SK-N-SH (cell line): ENCODE results near the gene OPCML. TPM values are rescaled to one million over a fixed set of nuclear protein-coding genes. Genes with fewer than 3 reads are reported as not detected.

Experiments used
- CTCF ChIA-PET: fragments of 300-600, 350-600 bp; formaldehyde crosslinking; extraction: SDS; loops from one replicate; lab custom pipeline; 2021; lab: Yijun Ruan, JAX
- POLR2A ChIA-PET: fragments of 350-600 bp; sonication (Branson Sonifier 250); formaldehyde crosslinking; extraction: SDS; loops from one replicate; lab custom pipeline; 2020; ENCODE audit warnings: antibody characterized with exemption, inconsistent platforms; lab: Yijun Ruan, JAX
- DNase-seq: peaks from one replicate; pipeline ENCODE4 v3.0.0; 2012
- H2AFZ ChIP-seq: fragments of 200-600 bp; sonication (generic); 2 replicates; pipeline ENCODE4 v1.8.1; 2016; ENCODE audit warnings: antibody characterized with exemption, mild to moderate bottlenecking, low read depth
- H3F3A ChIP-seq: fragments of 200-600 bp; sonication (generic); replicated peaks from 2 replicates; pipeline ENCODE3; 2016; ENCODE audit warnings: antibody characterized with exemption, mild to moderate bottlenecking; ENCODE audit not compliant: insufficient read depth
- H3K27ac ChIP-seq, 2 experiments: fragments of 200-500 bp in 1 of 2; fragments of 200-600 bp in 1 of 2; sonication (Bioruptor generic) in 1 of 2; sonication (generic), shearing (Covaris generic) in 1 of 2; 2 replicates each; pipeline versions ENCODE4 v1.5.1 to v1.6.1; 2014 to 2016; ENCODE audit warnings: low read depth in 2 of 2, inconsistent platforms in 1 of 2, low read length in 1 of 2, mild to moderate bottlenecking in 1 of 2, mixed read lengths in 1 of 2
- H3K27me3 ChIP-seq: fragments of 200-600 bp; sonication (generic), shearing (Covaris generic); 2 replicates; pipeline ENCODE4 v1.6.1; 2016; ENCODE audit warnings: mixed run types; ENCODE audit not compliant: insufficient read depth
- H3K36me3 ChIP-seq, 2 experiments: fragments of 200-500 bp in 1 of 2; fragments of 200-600 bp in 1 of 2; sonication (Bioruptor generic) in 1 of 2; sonication (generic) in 1 of 2; replicated peaks in 1 of 2; 2 replicates each; pipeline versions ENCODE3 to v1.5.1; 2014 to 2016; ENCODE audit warnings: low read length in 1 of 2, mild to moderate bottlenecking in 1 of 2; ENCODE audit not compliant: insufficient read depth in 2 of 2, control insufficient read depth in 1 of 2
- H3K4me1 ChIP-seq, 2 experiments: fragments of 200-500 bp in 1 of 2; fragments of 200-600 bp in 1 of 2; sonication (Bioruptor generic) in 1 of 2; sonication (generic), shearing (Covaris generic) in 1 of 2; 2 replicates each; pipeline versions ENCODE4 v1.5.1 to v1.6.1; 2014 to 2016; ENCODE audit warnings: low read depth in 1 of 2, low read length in 1 of 2, mixed run types in 1 of 2; ENCODE audit not compliant: insufficient read depth in 2 of 2, control insufficient read depth in 1 of 2
- H3K4me2 ChIP-seq: fragments of 200-600 bp; sonication (generic), shearing (Covaris generic); 2 replicates; pipeline ENCODE4 v1.6.1; 2017; ENCODE audit warnings: mixed run types
- H3K4me3 ChIP-seq, 2 experiments: fragments of 200-500 bp in 1 of 2; fragments of 200-600 bp in 1 of 2; sonication (Bioruptor generic) in 1 of 2; sonication (generic), shearing (Covaris generic) in 1 of 2; 2 replicates each; pipeline versions ENCODE4 v1.5.1 to v1.8.1; 2014 to 2016; ENCODE audit warnings: low read depth in 2 of 2, inconsistent platforms in 1 of 2, low read length in 1 of 2, mild to moderate bottlenecking in 1 of 2, mixed read lengths in 1 of 2, moderate library complexity in 1 of 2
- H3K79me2 ChIP-seq: fragments of 200-600 bp; sonication (generic); 2 replicates; pipeline ENCODE4 v1.8.1; 2017; ENCODE audit warnings: mild to moderate bottlenecking; ENCODE audit not compliant: insufficient read depth
- H3K9ac ChIP-seq: fragments of 200-600 bp; sonication (generic); 2 replicates; pipeline ENCODE4 v1.6.1; 2017; ENCODE audit warnings: mixed run types
- H3K9me2 ChIP-seq: fragments of 200-600 bp; sonication (generic); 2 replicates; pipeline ENCODE4 v1.6.1; 2017; ENCODE audit warnings: mixed run types
- H3K9me3 ChIP-seq: fragments of 200-600 bp; sonication (generic); 2 replicates; pipeline ENCODE4 v1.6.1; 2017; ENCODE audit warnings: mixed run types, mild to moderate bottlenecking, moderate library complexity
- H4K20me1 ChIP-seq: fragments of 200-600 bp; sonication (generic); 2 replicates; pipeline ENCODE4 v1.6.1; 2017; ENCODE audit warnings: mild to moderate bottlenecking, mixed run types; ENCODE audit not compliant: insufficient read depth
- CTCF ChIP-seq: fragments of 200-600 bp; sonication (generic); IDR thresholded peaks from 2 replicates; pipeline ENCODE4 v1.6.1; 2017; ENCODE audit warnings: antibody characterized with exemption, mild to moderate bottlenecking, moderate library complexity
- ELF1 ChIP-seq: IDR thresholded peaks from 2 replicates; pipeline ENCODE4 v1.4.0; 2012
- EP300 ChIP-seq, 2 experiments: IDR thresholded peaks; 2 replicates each; pipeline versions ENCODE4 v1.4.0 to v1.6.1; 2012; ENCODE audit warnings: borderline replicate concordance in 1 of 2, low read depth in 1 of 2, low read length in 1 of 2
- FOSL2 ChIP-seq: IDR thresholded peaks from 2 replicates; pipeline ENCODE4 v1.4.0; 2012; ENCODE audit warnings: low read depth, mild to moderate bottlenecking, moderate library complexity, borderline replicate concordance
- FOXJ3 ChIP-seq: sonication (generic); formaldehyde crosslinking; IDR thresholded peaks from 2 replicates; pipeline ENCODE4 v1.5.1; 2020; ENCODE audit warnings: mild to moderate bottlenecking, missing genetic modification reagents
- GATA2 ChIP-seq: sonication (generic); formaldehyde crosslinking; IDR thresholded peaks from 2 replicates; pipeline ENCODE4 v1.5.0; 2020; ENCODE audit warnings: mild to moderate bottlenecking, missing genetic modification reagents
- JUND ChIP-seq: IDR thresholded peaks from 2 replicates; pipeline ENCODE4 v1.4.0; 2012
- MXI1 ChIP-seq: IDR thresholded peaks from 2 replicates; pipeline ENCODE4 v1.6.1; 2012; ENCODE audit warnings: mild to moderate bottlenecking, low read depth, low read length, improper control_type of control experiment
- NFIC ChIP-seq: IDR thresholded peaks from 2 replicates; pipeline ENCODE4 v1.4.0; 2012; ENCODE audit warnings: borderline replicate concordance
- NRF1 ChIP-seq: IDR thresholded peaks from 2 replicates; pipeline ENCODE4 v1.6.1; 2012; ENCODE audit warnings: low read depth, mild to moderate bottlenecking, low read length
- PBX3 ChIP-seq: IDR thresholded peaks from 2 replicates; pipeline ENCODE4; 2012
- POLR2AphosphoS5 ChIP-seq: IDR thresholded peaks from 2 replicates; pipeline ENCODE4 v1.6.1; 2012; ENCODE audit warnings: low read depth, low read length
- RAD21 ChIP-seq: IDR thresholded peaks from 2 replicates; pipeline ENCODE4 v1.6.1; 2012; ENCODE audit warnings: mild to moderate bottlenecking, low read length
- RFX5 ChIP-seq: IDR thresholded peaks from 2 replicates; pipeline ENCODE4 v1.6.1; 2012; ENCODE audit warnings: mild to moderate bottlenecking, improper control_type of control experiment, low read length
- RXRA ChIP-seq: IDR thresholded peaks from 2 replicates; pipeline ENCODE4 v1.4.0; 2012; ENCODE audit warnings: low read depth, mild to moderate bottlenecking, borderline replicate concordance
- SIN3A ChIP-seq: IDR thresholded peaks from 2 replicates; pipeline ENCODE4 v1.6.1; 2012; ENCODE audit warnings: low read depth, mild to moderate bottlenecking, low read length, moderate library complexity, borderline replicate concordance
- TAF1 ChIP-seq: IDR thresholded peaks from 2 replicates; pipeline ENCODE4 v1.6.1; 2012; ENCODE audit warnings: low read depth, mild to moderate bottlenecking, low read length, moderate library complexity, borderline replicate concordance
- TCF12 ChIP-seq: IDR thresholded peaks from 2 replicates; pipeline ENCODE4 v1.4.0; 2012
- TEAD4 ChIP-seq: IDR thresholded peaks from 2 replicates; pipeline ENCODE4 v1.4.0; 2012; ENCODE audit warnings: mild to moderate bottlenecking, borderline replicate concordance; ENCODE audit not compliant: insufficient read depth
- ZBTB33 ChIP-seq: IDR thresholded peaks from 2 replicates; pipeline ENCODE4 v1.4.0; 2012; ENCODE audit warnings: low read depth, borderline replicate concordance
- WGBS: methylation state at CpG from one replicate; pipeline ENCODE4 v1.1.6; 2017; ENCODE audit warnings: low lambda C conversion rate; 5-methylcytosine and 5-hydroxymethylcytosine counted together
- polyA plus RNA-seq, 3 experiments: library from polyadenylated mRNA; depleted of rRNA; stranded (reverse); fragments of >200 nt; gene quantifications; 2 replicates each; pipeline ENCODE4 v1.2.3, GENCODE V29; 2012
- TF ChIP-seq, protein P1 (sequence below): fragments of 150-350 bp; IDR thresholded peaks from 2 replicates; pipeline ENCODE4 v1.6.1; 2016; ENCODE audit warnings: mild to moderate bottlenecking, low read depth, low read length

OPCML gene
- polyA plus RNA-seq, 1 of the 3 experiments (the other 2 are of a cell fraction): not detected

DNA sequence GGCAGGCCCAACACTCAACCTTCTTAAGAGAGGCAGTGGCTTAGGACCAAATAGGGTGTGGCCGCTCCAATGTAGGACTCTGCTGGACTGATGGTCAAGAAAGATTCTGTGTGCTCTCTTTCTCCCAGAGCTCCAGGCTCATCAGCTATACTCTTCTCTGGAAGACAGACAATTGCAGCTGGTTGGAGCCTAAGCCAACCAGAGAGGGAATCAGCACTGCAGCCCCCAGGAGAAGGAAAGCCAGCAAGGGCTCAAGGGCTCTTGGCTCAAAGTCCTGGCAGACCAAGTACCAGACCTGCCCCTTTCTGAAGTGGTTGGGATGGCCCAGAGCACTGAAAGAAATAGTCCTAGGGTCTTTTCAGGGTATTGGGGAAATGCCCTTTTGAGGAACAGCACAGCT lies 1084.5 kb downstream of the OPCML start:
- Histone ChIP-seq H3K36me3 (no peaks in the 10 kb centered on the region), H3K9ac (no peak overlapping the region), H3K9me3 (no peaks in the 10 kb centered on the region), H3K27me3 (no peaks in the 10 kb centered on the region), H3K9me2 (no peaks in the 10 kb centered on the region), H2AFZ (no peak overlapping the region), H3F3A (no peaks in the 10 kb centered on the region), H3K4me3 (no peak overlapping the region), H3K4me1 (no peaks in the 10 kb centered on the region; a peak in 1 of 4 replicates), H3K79me2 (no peaks in the 10 kb centered on the region), H4K20me1 (no peaks in the 10 kb centered on the region), H3K27ac (no peak overlapping the region), H3K4me2 (no peak overlapping the region)
- ChIA-PET CTCF (interaction anchor here (0.6 kb wide), 1 partner anchor 59 kb away, joined by 3 read pairs; no protein-coding TSS in a partner anchor), POLR2A (no interaction called here)
- no peak for TF ChIP-seq TEAD4
- TF ChIP-seq, protein P1, sequence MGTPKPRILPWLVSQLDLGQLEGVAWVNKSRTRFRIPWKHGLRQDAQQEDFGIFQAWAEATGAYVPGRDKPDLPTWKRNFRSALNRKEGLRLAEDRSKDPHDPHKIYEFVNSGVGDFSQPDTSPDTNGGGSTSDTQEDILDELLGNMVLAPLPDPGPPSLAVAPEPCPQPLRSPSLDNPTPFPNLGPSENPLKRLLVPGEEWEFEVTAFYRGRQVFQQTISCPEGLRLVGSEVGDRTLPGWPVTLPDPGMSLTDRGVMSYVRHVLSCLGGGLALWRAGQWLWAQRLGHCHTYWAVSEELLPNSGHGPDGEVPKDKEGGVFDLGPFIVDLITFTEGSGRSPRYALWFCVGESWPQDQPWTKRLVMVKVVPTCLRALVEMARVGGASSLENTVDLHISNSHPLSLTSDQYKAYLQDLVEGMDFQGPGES: no peak
- no peak for TF ChIP-seq TAF1
- TF ChIP-seq TCF12: no peak
- TF ChIP-seq JUND: no peak
- no peak for TF ChIP-seq PBX3
- no peak for TF ChIP-seq GATA2
- TF ChIP-seq ZBTB33: no peak
- no peak for TF ChIP-seq SIN3A
- TF ChIP-seq ELF1: no peak
- no peak for TF ChIP-seq RAD21
- no CpG with 5 or more reads among the region's 1 CpG for WGBS
- DNase-seq: no peak

DNA sequence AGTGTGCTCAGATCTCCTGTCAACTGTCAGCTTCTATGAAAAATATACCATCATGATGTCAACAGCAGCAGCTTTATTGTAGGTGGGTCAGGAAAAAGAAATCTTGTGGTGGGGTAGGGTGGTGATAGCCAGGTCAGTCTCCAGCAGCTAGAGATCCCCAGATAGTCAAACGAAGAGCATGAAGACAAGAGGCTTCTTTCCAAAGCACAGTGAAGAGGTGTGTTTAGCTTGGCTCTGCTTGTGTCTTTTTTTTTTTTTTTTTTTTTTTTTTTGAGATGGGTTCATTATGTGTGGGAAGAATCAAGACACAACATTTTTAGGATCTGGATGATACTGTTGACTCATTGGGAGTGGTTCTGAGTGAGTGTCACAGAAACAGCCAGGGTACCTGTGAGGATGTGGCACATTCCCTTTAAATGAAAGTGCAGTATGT lies 1086.4 kb downstream of the OPCML start:
- H3K27me3 ChIP-seq: no peaks in the 10 kb centered on the region
- no peak overlapping the region for H3K9ac ChIP-seq
- CTCF ChIA-PET: interaction anchor here (0.7 to 1.3 kb wide), 2 partner anchors 9 to 332 kb away, joined by 3 read pairs; no protein-coding TSS in a partner anchor
- no peak overlapping the region for H3K4me2 ChIP-seq
- H3K4me1 ChIP-seq: no peaks in the 10 kb centered on the region; a peak in 1 of 4 replicates
- POLR2A ChIA-PET: no interaction called here
- H3K79me2 ChIP-seq: no peaks in the 10 kb centered on the region
- H3K9me3 ChIP-seq: no peaks in the 10 kb centered on the region
- H3K36me3 ChIP-seq: no peaks in the 10 kb centered on the region
- no peak overlapping the region for H2AFZ ChIP-seq
- 0% methylated on average over 1 of the region's 1 CpG for WGBS
- H3K27ac ChIP-seq: no peak overlapping the region
- no peak for DNase-seq
- no peak overlapping the region for H3K4me3 ChIP-seq
- H3F3A ChIP-seq: no peaks in the 10 kb centered on the region
- TF ChIP-seq POLR2AphosphoS5 (no peak), RAD21 (no peak), FOSL2 (no peak), RXRA (no peak), TAF1 (no peak), NFIC (no peak), CTCF (no peak), FOXJ3 (no peak), NRF1 (no peak), GATA2 (no peak), RFX5 (no peak), MXI1 (no peak), EP300 (IDR thresholded peaks at IDR 0.05; ENCODE audit: borderline replicate concordance in 1 of 2, low read depth in 1 of 2, low read length in 1 of 2) (no peak)
- TF ChIP-seq, all 33 proteins: peak for 0
- H3K9me2 ChIP-seq: no peaks in the 10 kb centered on the region
- no peaks in the 10 kb centered on the region for H4K20me1 ChIP-seq
